ENCODE data around the gene BICD2. TPM values are rescaled to one million over a fixed set of nuclear protein-coding genes. Genes with fewer than 3 reads are reported as not detected.

BICD2 gene
- total RNA-seq, 1 donor from 2014 or later: 51.4 TPM

DNA sequence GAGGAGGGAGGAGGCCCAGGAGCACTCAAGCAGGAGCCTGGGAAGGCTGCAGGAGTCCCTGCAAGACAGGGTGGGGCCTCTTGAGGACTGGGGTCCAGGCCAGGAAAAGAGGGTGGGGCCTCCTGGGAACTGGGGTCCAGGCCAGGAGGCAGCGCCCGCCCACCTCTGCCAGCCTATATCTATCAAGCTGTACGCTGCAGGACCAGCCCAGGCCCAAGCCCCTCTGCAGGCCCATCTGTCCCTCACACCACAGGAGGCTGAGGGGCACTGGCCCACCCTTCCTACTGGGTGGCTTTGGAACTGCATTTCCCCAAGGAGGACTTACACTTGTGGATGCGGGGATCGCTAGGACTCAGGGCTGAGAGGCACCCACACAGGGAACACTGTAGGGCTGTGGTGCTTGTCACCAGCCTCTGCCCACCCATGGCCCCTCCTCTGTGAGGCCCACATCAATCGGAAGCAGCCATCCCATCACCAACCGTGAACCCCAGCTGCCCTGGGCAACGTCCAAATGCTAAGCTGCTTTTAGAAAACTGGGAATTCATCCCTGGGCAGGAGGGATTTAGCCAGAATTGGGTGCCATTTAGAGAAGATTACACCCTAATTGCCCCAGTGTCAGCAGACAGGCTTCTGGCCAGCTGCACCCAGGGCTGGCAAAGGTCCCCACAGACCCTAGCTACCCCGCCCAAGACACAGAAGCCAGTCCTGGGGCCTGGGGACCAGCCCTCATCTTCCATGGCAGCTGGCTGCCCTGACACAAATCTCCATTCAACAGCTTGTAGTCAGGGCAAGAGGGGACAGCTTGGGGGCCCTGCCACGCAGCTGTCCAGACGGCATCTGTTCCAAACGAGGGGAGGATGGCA lies 15.3 kb downstream of the BICD2 start:
- no peak for DNase-seq (ENCODE audit: extremely low read depth, low read depth, low spot score)

DNA sequence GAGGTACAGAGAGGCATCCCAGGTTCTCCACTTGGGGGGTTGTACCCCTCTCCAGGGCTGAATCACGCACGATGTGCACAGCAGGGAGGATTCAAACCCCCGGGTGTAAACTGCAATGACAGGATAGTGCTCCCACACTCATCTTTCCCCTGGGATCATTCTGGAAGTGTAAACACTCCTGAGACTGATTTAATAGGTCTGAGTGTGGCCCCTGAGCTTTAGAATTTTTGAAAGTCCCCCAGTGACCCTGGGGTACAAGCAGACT lies 16.5 kb downstream of the BICD2 start:
- no peak for DNase-seq (ENCODE audit: extremely low read depth, low read depth, low spot score)

DNA sequence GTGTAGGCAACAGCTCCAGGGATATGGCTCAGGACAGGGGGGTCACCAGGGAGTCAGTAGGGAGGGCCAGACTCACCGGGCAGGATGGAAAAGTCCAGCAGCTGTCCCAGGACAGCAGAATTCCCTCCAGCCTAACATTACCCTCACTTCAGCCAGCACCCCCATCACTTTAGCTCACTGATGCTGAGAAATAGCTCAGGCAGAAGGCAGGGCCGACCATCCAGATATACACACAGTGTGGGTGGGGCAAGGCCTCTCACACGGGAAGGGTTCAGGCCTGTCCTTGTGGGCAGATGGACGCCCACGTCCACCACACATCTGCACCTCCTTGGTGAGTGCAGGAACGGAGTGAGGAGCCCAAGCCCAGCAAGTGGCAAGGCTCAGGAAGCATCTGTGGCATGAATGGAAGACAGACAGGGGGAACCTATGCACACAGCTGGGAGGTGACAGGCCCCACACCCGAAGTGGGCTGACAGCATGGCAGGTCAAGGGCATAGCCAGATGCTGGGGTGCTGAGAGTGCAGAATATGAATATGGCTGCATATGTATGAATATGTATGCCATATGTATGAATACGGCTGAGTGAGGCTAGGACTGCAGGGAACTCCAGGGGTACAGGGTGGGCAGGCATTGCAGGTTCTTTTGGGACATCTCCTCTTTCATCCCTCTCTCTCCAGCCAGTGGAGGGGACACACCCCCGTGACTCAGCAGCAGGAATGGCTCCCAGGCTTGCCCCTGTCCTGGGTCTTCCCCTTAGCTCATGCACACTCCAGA lies 17.0 kb downstream of the BICD2 start:
- DNase-seq (ENCODE audit: extremely low read depth, low read depth, low spot score): no peak

DNA sequence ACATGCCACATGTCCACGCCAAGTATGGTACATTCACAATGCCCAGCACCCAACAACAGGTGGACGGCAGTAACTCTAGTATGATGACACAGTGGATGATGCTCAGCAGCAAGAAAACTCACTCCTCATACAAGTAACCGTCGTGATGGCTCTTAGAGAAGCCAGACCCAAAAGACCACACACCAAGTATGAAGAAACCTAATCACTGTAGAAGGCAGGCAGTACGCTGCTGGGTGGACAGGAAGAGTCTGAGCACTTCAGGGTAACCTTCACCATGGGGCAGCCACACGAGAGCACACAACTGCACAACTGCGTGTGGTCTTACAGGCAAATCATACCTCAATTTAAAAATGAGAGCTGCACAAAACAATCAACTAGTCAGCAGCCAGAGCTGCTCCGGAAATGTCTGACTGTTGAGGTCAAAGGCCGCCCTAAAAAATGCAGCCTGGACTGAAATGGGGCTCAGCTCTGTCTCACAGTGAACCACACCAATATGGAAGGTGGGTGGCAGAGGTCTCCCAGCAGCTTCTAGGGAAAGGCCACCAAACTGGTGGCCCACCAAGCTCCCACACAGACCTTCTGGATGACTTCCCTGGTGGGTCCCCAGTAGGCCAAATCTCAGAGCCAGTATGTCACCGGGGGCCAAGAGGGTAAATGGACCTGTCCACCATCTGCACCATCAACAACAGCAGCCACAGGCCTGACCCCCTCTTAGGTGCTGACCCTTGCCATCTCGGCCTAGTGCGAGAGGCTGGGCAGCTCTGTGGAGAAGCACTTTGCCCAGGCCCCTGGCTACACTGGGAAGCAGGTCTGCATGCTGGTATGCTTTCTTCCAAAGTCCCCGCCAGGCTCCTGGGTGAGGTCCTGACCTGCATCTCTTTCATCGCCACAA lies 17.8 kb downstream of the BICD2 start:
- DNase-seq (ENCODE audit: extremely low read depth, low read depth, low spot score): no peak

DNA sequence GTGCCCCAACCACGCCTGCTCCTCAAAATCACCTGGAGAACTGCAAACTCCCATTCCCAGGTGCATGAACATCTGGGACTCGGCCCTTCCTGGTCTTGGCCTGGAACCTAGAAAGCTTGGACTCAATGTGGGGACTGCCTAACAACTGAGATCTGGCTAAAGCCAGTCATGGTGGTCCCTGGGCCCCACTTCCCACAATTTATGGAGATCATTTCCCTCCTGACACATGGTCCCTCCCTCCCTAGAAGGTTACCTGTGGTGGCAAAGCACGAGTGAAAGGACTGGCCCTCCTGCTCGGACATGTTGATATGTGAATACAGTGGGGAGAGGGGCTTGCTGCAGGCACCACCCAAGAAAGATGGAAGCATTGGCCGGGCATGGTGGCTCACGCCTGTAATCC lies 18.8 kb downstream of the BICD2 start:
- no peak for DNase-seq (ENCODE audit: extremely low read depth, low read depth, low spot score)

DNA sequence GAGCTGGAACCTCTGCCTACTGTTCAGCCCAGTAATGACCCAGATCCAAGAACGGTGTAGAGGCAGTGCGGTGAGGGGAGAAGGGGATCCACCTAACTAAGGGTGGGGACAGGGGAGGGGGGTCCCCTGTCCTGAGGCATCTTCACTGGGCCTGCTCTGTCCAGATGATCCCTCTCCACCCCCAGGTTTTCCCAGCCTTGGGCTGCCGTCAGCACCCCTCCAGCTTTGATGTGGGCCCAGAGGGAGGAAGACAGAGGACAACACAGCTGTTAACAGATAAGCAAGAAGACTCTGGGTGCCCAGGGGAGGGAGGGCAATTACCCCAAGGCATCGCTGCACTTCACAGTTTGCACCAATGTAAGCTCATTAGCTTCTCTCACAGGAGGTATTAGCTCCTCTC lies 19.3 kb downstream of the BICD2 start:
- no peak for DNase-seq (ENCODE audit: extremely low read depth, low read depth, low spot score)

DNA sequence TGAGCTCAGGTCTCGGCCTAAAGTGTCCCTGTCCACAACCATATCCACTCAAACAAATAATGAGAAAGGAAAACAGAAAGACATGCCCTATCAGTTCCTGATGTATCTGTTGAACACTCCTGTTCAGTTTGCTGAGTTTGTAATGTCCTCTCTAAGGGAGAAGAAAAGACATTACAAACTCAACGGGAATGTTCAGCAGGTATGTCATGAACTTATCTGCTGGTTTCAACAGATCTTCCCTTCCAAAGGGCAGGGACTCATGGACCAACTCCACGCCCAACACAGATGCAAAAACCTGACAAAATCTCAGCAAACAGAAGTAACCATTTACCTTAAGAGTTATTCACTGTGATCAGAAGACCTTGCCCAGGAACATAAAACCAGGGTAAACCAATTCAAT lies 23.7 kb downstream of the BICD2 start:
- DNase-seq (ENCODE audit: extremely low read depth, low read depth, low spot score): no peak

DNA sequence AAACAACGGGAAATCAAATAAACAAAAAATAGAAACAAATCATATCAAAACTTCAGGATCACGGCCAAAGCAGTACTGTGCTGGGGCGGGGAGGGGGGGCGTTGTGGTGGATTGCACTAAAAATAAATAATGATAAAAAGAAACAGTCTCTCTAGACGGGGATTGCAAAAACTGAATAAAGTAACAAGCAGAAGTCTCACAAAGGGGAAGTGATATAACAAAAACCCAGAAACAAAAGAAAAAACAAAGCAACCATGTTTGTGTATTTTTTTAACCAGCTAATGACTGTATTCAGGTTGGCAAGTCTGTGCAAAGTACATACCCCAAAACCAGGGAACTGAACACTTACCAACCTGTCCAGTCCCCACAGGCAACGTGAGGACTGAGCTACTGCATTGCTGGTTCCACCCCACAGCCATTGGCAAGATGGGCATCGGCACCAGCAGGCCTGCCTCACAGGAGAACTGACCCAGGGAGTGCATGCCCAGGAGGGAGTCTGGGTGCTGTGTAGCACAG lies 24.1 kb downstream of the BICD2 start:
- no peak for DNase-seq (ENCODE audit: extremely low read depth, low read depth, low spot score)

DNA sequence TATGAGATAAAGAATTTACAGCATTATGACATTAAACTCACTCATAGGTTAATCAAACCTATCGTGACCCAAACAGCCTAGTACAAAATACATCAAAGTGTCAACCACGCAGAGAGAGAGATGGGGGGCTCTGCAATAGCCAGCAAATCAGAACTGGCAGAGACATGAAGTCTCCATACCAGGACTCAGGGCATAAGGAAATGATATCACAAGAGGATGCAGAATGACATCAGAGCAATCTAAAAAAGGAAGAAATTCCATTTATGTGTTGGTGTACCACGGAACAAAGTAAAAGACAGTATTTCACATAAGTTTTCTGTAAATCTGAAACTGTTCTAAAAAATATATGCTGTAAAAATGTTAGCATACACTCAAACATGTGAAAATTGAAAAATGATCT lies 24.6 kb downstream of the BICD2 start:
- DNase-seq (ENCODE audit: extremely low read depth, low read depth, low spot score): peak; percentile 74

DNA sequence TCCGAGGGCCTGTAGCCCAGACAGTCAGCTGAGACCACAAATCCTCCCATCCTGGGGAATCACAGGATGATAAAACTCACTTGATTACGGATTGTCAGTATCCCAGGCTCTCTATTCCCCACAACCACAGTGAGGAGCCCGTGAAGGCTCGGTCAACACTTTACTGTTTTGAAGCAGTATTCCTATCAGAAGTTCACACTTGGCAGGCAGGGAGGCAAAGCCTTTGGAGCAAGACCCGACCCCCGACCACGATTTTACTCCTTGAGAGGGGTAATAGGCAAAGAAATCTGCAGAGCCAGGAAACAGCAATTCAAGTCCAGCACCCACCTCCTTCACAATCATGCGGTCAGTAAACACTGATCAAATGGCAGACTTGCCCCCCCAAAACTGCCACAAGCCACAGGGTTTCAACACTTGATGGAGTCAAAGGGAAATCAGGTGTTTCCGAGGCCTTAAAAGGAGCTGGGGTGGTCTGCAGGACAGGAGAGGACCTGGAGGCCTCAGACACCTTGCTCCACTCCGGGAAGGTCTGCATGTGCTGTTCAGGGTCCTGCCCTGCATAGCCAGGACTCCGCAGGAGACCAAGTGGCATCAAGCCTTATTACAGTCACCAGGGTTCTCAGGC lies 25.2 kb downstream of the BICD2 start:
- DNase-seq (ENCODE audit: extremely low read depth, low read depth, low spot score): no peak

DNA sequence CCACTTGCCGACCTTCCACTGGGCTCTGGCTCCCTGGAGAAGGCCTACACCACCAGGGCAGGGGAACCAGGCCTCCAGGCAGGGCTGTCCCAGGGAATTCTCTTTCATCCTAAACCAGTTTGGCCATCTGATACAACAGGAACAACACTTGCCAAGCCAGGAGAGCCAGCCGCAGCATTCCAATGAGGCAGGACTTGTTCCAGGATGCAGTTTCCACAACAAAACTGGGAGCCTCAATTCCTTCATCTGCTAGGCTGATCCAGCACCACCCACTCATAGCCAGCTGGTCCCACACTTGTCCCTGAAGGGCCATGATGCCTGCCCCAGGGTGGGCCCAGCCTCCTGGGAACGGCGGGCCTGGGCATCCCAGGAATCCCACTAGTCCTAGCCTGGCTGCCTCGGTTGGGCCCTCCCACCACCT lies 26.0 kb downstream of the BICD2 start:
- DNase-seq (ENCODE audit: extremely low read depth, low read depth, low spot score): no peak

DNA sequence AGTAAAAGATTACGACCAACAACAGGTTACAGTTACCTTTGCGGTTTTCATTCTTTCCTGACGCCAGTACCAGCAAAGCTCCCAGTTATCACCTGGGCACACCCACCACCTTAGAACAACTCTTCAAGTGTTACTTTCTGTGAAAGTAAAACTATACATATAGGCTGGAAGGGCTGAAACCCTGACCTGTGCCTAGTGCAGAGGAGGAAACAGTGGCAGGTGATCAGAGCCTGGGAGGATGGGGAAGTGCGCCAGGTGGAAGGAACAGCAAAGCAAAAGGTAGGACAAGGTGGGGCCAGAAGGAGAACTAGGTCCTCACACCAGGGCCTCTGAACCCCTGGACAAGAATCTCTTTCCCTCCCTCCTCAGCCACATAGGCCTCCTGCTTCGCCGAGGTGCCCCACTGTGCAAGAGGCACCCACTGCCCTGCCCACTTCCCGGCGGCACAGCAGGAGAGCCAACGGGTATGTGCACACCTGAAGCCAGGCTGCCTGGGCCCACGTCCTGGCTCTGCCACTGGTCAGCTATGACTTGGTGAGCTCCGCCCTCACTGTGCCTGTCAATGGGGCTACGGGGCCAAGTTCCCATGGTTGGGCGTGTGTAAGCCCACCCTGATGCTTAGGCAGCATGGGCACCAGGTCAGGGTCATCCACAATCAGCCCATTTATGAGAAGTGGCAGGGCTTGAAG lies 26.9 kb downstream of the BICD2 start:
- no peak for DNase-seq (ENCODE audit: extremely low read depth, low read depth, low spot score)

DNA sequence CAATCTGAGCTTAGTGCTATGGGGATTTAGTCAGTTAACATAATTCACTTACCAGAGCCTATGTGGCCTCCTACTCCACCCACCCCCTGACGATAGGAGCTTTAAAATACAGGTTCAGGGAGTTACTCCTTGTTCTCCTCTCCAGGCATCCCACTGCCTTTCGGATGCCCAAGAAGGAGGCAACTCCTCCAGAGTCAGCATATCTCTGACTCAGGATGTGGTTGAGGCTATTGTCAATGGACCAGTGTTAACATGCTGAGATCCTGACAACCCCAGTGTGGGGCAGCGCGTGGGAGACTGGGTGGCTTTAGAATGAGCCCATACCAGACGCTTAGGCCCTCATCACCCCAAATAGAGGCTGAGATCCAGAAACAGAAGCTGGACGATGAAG lies 27.4 kb downstream of the BICD2 start:
- no peak for DNase-seq (ENCODE audit: extremely low read depth, low read depth, low spot score)

DNA sequence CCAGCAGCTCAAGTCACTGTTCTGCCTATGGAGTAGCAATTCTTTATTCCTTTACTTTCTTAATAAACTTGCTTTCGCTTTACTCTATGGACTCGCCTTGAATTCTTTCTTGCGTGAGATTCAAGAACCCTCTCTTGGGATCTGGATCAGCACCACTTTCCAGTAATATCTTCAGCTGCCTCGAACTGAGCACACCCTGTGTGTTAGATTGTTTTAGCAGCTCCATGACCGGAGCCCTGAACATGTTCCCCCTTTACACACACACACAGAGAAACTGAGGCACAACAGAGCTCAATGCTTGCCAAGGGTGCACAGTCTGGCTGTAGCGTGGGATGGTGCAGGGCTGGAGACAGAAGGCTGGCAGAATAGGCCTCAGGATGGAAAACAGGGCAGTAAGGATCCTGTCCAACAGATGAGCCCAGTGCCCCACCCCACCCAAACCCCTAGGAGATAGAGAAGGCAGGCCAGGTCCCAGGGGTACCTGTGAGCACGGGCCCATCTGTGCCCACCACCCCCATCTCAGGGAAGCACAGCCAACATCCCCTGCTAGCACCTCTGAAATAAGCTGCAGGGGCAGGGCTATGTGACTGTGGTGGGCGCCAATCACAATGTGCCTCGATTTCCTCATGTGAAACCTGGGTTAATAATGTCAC lies 27.9 kb downstream of the BICD2 start:
- no peak for DNase-seq (ENCODE audit: extremely low read depth, low read depth, low spot score)

DNA sequence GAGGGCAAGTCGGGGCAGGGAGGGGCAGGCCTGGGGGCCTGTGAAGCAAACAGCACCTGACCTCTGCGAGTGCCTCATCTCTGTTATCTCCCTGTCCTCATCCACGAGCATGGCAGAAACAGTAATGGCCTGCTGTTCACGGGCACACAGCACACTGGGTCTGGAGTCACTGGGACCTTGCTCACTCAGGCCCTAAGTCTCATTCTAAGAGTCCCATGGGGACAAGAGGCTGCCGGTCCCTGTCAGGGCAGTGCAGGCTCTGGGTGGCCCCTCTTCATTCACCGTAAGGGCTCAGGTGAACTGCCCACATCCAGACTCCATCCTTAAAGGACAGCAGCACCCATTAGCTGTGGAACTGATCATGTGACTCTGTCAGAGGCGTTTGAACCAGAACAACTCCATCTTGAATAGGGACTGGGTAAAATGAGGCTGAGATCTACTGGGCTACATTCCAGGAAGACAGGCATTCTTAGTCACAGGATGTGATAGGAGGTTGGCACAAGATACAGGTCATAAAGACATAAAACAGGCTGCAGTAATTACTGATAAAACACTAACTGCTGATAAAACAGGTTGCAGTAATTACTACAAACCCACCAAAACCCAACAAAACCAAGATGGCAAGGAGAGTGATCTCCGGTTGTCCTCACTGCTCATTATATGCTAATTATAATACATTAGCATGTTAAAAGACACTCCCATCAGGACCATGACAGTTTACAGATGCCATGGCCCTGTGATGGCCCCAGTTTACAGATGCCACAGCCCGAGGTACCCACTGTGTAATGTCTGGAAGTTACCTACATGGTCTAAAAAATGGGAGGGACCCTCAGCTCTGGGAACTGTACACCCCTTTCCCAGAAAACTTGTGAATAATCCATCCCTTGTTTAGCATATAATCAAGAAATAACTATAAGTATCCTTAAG lies 28.7 kb downstream of the BICD2 start:
- DNase-seq (ENCODE audit: extremely low read depth, low read depth, low spot score): no peak

DNA sequence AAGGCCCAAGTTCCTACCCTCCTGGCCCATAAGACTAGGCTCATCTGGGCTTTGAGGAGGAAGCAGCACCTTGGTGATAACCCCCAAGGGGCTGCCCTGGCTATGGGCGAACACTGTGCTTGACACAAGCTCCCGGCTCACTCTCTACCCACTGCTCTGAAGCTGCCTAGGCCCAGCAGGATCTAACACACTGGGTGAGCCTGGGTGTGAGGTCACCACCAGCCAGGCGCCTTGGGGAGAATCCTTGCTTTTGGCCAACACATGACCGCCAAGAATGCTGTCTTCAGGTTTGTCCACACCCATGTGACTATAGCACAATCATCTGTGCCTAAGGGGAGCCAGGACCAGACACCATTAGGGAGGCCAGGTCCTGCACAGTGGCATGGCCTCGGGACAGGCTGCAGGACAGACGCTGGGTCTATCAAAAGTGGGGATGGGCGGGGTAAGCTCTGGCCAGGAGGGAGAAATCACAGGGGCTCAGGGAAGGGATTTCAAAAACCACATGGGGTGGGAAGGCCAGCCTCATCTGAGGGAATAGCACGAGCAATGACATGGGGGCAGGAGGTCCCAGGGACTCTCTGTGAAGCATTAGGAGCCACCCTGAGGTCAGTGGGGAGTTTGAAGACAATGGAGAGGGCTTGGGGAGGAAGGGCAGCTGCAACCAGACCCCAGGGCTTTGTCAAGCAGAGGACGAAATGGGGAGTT lies 29.6 kb downstream of the BICD2 start:
- DNase-seq (ENCODE audit: extremely low read depth, low read depth, low spot score): no peak

DNA sequence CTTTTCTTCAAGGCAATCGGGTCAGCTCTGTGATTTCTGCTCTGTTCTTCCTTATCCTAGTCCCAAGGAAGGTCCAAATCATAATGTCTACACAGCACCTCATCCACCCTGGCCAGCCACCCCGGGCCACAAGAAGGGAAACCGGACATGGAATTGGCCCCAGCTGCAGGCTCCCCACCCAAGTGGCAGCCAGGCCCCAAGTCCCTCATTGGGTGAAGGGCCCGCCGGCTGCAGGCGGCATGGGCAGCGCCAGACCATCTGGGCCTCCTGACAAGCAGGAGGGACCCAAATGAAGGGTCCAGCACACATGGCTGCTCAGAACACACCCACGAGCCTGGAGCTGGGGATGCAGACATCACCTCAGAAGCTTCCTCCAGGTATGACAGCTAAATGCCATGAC lies 33.7 kb downstream of the BICD2 start:
- DNase-seq (ENCODE audit: extremely low read depth, low read depth, low spot score): no peak

DNA sequence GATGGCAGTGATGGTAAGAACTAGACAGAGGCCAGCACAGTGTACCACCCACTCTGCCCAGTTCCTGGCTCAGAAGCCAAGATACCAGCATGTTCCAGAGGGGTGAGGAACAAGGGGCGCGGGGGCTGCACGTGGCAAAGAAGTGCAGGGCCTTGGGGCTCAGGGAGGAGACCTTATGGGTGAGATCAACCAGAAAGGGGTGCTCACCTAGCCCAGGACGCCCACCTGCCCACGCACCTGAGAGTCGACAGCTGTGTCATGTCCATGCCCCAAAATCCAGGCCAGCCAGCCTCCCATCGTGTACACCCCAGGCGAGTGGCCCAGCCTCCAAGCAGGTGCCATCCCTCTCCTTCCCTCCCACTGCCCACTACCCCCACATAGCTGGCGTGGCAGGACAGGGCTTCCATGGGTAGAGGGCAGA lies 34.9 kb downstream of the BICD2 start:
- no peak for DNase-seq (ENCODE audit: extremely low read depth, low read depth, low spot score)

Data from glomerular endothelial cell (primary cell).